WI38 (cell line): ENCODE results near the gene SPRR3.
"Not testable (repeated sequence)": the region's sequence is repeated elsewhere in the genome, so short reads cannot be mapped to it uniquely, and the experiment has no call there.

ENCODE experiments used
- H3K4me3 ChIP-seq: 2 replicates; pipeline ENCODE4 v1.5.1; 2011; ENCODE audit warnings: low read depth, mild to moderate bottlenecking, control low read depth, low read length
- CTCF ChIP-seq: IDR thresholded peaks from 2 replicates; pipeline ENCODE4 v1.5.1; 2012; ENCODE audit warnings: low read depth, mild to moderate bottlenecking, control low read depth, low read length

Gene SPRR3

GRCh38 chr1:152998476-152998875 lies 3.1 kb upstream of the SPRR3 start:
- no peak overlapping the region for H3K4me3 ChIP-seq
- no peak for TF ChIP-seq CTCF

- TF ChIP-seq CTCF: no peak
- no peak overlapping the region for H3K4me3 ChIP-seq
Observed at GRCh38 chr1:152999818-153000217, 1.7 kb upstream of the SPRR3 start.

- TF ChIP-seq CTCF: no peak
Observed at GRCh38 chr1:153000294-153000693, 1.3 kb upstream of the SPRR3 start.

GRCh38 chr1:153011235-153011758 lies 9.7 kb downstream of the SPRR3 start:
- H3K4me3 ChIP-seq: not testable (repeated sequence)

More at GRCh38 chr1:153000294-153000693, 1.3 kb upstream of the SPRR3 start:
- H3K4me3 ChIP-seq: no peak overlapping the region

- H3K4me3 ChIP-seq: not testable (repeated sequence)
Observed at GRCh38 chr1:153021829-153022228, 20.3 kb downstream of the SPRR3 start.

- not testable (repeated sequence) for H3K4me3 ChIP-seq
Observed at GRCh38 chr1:153022340-153022739, 20.8 kb downstream of the SPRR3 start.

GRCh38 chr1:153023109-153023508 lies 21.6 kb downstream of the SPRR3 start:
- no peak for TF ChIP-seq CTCF

GRCh38 chr1:153024413-153024812 lies 22.9 kb downstream of the SPRR3 start:
- no peak overlapping the region for H3K4me3 ChIP-seq
- no peak for TF ChIP-seq CTCF

More at GRCh38 chr1:153023109-153023508, 21.6 kb downstream of the SPRR3 start:
- no peak overlapping the region for H3K4me3 ChIP-seq

- no peak overlapping the region for H3K4me3 ChIP-seq
- TF ChIP-seq CTCF: no peak
Observed at GRCh38 chr1:153025797-153026196, 24.2 kb downstream of the SPRR3 start.
